ENCODE data around the gene ATP6AP1.

The ATP6AP1 gene

DNA sequence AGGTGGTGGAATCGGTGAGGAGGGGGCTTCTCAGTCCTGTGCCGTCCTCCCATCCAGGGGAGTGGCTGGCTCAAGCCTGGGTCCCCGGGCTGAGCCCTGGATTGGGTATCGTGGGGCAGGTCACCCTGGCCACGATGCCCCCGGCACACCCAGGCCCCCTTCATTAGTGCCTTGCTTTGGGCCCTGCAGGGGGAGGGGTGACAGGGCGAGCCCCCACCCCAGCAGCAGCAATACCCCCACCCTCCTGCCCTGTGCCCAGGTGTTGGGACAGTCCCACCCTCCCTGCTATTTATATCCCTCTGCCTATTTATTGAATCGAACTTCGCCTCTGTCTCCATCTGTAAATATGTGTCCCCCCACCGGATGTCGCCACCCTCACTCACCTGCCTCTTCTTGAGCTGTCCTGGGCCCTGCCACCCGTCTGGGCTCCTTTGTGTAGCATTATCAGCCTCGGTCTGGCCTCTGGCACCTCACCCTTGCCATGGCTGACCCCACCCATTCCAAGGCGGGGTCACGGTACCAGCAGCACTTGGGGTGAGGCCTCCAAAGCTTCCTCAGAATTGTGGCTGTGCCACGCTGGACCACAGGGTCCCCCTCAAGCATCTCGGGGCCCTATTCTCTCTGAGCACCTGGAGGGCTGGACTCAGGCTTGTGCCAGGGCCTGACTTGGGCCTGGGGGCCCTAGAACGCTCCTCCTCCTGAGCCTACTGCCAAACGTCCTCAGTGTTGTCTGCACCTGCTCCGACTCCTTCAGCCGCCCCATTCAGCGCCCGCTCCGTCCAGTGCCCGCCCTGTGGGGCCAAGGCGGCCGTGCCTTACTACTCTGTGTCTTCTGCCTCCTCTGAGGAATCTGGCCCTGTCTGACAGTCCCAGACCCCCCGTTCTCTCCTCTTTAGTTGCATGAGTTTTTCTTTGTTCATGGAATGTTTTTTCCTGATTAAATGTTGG, 44.5 kb downstream of the ATP6AP1 start:
- no peak for DNase-seq

DNA sequence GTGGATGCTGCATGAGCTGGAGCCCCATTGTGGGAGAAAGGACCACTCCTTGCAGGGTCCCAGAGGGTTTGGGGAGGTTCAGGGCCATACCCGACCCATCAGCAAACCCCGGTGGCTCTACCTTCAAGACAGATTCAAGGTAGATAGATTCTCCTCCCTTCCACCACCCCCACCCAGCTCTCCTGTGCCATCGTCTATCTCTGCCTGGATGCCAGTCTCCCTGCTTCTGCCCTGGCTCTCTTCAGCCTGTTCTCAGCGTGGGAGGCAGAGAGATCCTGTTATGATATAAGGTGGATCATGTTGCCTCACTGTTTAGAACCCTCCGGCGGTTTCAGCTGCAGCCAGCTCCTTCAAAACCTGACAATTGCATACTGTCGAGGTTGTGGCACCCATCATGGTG, 45.2 kb downstream of the ATP6AP1 start:
- DNase-seq = no peak

DNA sequence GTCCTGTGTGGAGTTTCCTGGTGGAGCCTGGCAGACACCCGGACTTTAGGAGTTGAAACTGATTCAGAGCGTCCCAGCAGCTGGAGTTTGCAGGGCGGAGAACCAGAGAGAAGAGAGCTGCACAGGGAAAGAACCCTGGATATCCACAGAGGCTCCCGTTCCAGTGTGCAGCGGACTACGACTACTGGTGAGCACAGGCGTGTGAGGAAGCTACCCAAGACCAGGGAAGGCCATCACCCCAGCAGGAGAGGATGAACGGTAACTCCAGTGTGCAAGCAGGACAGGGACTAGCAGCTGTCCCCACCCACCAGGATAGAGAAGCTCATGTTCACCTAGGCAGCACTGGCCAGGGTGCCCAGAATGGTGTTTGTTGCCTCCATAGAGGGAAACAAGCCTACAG, 48.3 kb downstream of the ATP6AP1 start:
- DNase-seq = no peak

DNA sequence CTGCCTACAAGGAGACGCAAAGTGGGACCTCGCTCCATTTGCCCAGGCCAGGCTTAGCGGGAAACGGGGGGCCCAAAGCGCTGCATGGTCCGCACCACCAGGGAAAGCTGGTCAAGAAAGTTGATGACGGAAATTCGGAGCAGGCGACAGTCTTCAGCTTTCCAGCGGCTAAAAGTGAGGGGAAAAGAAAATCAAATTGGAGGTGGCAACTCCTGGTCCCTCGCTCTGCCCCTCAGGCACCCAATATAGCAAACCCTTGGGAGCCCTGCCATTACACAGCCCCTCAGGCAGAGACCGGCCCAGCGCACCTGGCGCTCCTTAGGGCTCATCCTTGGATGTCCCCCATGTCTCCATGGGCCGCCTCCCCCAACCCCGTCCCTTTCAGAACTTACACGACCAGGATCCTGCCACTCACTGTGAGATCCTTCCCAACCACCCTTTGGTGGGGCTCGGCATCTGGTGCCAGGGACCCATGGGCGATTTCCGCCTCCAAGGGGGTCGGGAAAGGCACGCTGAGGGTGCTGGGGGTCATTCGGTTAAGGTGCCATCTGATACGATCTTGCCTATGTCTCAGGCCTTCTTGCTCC, 49.5 kb downstream of the ATP6AP1 start:
- no peak for DNase-seq

DNA sequence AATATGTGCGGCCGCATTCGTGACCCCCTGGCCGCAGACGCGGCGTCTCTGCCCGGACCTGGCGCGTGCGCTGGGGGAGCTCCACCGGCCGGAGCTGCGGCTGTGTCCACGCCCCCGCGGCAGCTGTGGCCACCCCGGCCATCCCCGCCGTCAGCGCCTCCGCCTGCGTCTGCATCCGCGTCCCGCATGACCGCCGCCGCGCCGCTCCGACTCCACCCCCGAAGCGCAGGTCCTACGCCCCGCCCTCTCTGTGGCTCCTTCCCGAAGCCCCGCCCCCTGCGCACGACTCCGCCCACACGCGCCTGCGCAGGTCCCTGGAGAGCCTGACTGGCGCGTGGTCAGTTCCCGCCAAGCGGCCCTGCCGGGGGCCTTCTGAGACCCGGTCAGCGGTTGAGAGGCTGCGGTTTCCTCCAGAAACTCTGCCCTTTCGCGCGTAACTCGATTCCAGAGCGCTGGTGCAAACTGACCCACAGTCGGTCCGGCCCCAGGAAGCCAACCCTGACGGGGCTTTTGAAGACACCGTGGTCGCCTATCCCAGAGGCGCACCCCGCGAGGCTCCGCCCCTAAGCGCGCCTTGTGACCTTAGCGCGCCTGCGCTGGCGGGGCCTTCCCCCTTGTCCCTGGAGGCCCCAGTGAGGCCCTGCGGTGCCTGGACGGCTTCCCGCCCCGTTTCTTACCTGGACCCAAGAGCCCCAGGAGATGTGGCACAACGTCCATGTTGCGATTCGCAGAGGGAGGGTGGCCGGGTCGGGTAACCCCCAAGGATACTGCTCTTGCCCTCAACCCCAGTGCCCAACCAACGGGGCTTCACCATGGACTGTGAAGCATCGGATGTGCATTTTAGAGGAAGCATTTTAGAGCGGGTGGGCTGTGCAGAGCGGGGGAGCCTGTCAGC, 50.5 kb downstream of the ATP6AP1 start, which contains the start of gene LAGE3:
Gene LAGE3 (minus strand): TSS at position 554 of the 895 bp plus-strand sequence. CDS start 366 bp downstream, at position 188.
- peak; percentile 57 for DNase-seq

DNA sequence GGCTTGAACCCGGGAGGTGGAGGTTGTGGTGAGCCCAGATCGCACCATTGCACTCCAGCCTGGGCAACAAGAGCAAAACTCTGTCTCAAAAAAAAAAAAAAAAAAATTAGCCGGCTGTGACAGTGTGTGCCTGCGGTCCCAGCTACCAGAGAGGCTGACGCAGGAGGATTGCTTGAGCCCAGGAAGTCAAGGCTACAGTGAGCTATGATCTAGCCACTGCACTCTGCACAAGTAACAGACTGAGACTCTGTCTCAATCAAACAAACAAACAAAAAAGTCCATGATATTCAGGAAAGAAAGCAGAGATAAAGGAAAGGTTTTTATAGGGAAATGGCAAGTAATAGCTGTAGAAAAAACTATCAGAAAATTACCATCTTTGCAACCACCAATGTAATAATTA, 52.7 kb downstream of the ATP6AP1 start:
- no peak for DNase-seq

DNA sequence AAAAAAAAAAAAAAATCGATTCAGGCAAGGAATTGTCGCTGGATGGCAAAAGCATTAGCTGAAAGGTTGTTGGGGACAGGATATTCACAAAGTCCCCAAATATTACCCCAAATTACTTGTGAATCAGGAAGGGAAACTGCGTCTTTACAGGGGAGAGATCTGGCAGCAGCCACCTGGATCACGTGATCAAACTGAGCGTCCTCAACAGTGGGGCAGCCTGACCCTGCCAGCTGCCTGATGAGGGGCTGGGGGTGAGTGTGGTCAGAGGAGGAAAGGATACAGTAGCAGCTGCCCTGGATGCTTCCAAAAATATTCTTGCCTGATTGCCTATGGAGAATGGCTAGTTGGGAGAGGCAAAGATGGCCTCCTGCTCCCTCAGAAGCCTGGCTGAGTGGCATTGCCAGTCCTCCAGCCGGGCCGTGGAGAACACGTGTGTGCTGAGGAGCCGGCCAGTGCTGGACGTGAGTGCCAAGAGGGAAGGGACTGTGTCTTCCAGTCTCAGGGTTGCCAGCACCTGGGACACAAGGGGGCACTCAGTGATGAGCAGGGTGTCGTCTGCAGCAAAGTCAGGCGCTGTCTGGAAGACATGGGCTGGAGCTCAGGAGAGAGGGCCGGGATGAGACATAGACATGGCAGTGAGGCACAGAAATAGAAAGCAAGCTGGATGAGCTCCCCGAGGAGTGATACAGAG, 53.6 kb downstream of the ATP6AP1 start:
- no peak for DNase-seq

DNA sequence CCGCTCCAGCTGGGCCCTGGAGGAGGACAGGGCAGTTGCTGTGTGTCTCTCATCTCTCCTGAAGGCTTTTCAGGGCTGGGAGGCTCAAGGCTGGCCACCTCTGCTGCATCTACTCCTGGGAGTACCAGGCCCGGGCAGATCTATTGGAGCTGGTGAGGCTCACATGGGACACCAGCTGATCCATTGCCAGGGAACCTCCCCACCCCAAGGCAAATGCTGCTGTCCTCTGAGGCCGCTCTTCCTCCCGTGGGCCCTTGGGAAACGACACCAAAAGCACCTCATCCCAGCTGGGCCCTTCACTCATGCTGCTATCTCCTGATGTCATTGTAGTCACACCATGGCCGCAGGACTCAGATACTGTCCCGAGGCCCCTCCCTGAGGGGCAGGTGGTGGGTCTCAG, 54.3 kb downstream of the ATP6AP1 start:
- DNase-seq = no peak

DNA sequence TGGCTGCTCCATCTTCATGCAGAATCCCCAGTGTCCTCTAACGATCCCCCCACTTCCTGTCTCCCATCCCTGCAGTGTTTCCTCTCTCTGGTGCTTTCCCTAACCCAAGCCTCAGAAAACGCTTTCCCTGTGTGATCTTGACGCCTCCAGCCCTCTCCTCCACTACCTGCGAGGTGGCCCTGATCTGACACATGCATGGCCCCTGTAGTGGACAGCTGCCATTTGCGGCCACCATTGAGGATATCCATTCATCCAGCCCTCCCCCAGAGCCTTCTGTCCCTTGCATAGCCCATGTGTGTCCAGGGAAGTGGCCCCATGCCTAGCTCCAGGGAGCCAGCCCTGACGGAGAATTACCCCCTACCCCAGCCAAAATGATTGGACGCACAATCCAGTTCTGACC, 54.8 kb downstream of the ATP6AP1 start:
- no peak for DNase-seq

DNA sequence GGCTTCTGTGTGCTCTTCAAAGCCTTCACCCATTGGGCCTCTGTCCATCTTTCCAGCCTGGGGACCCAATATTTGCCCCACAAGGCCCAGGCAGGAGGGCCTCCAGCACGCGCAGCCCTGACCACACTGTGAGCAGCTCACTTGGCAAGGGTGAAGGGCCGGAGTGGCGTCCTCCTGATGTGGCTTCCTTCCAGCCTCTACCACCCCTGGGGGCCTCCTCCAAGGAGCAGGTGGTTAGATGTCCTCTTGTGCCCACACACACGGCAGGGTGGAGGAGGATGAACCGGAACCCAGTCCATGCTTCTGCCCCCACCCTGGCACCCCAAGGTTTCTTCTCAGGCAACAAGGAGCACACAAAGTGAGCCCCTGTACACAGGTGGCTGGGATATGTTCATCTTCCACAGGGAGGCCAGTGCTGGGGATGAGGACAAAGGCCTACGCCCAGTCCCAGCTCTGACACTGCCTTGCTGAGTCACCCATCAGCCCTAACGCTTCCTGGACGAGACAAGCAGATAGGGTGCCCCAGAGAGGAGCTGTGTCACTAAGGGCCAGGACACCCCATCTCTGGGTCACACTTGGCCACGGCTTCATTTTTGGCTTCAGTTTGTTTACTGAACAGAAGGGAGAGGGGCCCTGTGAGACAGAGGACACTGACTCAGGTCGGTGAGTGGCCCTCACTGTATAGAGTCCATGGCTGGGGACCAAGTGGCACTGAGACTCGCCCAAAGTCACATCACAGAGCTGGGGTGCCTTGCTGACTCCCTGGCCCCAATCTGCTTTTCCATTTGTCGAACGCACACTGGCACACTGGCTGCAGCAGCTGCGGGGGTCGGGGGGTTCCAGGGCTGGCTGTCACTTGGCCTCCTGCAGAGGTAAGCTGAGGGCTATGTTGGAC, 56.0 kb downstream of the ATP6AP1 start:
- DNase-seq = no peak

DNA sequence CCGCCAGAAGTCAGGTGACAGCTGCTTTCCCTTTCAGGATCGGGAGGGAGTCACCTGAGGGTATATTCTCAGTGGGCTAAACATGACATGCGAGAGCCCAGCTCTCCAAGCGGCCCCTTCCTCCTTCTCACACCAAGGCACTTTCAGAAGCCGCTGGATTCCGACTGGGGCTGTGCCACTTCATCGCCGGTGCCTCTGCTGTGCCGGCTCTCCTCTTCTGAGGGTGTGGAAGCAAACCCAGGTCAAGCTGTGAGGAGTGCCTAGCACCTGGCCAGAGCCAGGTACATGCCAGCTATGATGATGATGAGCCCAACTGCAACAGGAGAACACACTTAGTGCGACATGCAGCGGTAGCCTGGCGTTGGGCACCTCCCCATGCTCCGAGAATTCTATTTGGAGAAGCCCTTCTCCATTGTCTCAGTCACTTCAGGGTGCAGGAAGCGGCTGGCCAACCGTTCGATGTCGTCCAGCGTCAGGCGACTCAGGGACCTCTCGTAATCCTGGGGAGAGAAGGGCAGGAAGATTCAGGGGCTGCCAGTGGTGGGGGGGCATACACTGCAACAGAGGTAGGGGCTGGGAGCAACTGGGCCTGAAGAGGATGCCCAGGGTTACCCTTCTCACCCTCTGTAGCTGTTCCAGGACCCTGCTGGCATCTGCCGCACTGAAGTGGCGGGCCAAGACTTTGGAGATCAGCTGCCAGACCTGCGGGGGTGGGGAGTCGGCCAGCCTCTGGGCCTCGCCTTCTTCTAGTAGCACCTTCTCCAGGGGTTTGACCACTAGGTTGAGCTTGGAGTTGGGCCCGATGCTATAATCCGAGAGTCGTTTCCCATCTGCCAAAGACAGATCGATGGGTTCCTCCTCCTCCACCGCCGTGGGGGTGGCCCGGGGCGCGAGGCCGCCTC, 56.9 kb downstream of the ATP6AP1 start:
- DNase-seq = no peak

DNA sequence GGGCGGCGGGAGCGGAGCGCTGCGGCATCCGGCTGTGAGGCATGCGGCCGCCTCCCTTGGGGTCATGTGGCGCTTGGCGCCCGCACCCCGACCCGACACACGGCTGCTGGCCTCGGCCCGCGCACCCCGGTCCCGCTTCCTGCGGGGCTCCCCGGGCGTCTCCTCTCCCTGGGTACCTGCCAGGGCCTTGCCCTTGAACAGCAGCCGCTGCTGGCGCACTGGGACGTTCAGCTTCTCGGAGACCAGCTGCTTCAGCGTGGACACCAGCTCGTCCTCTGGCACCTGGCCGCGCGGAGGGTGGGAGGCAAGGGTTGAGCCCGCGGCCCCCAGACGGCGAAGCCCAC, 57.5 kb downstream of the ATP6AP1 start:
- no peak for DNase-seq
